Occipital lobe (tissue), 2 donors: ENCODE measurements around the gene DOK1. TPM values are rescaled to one million over a fixed set of nuclear protein-coding genes. Genes with fewer than 3 reads are reported as not detected.
"Not testable (repeated sequence)": the region's sequence is repeated elsewhere in the genome, so short reads cannot be mapped to it uniquely, and the experiment has no call there.

ENCODE experiments used
- DNase-seq: peaks from one replicate; lab custom pipeline; 2025; lab: John Stamatoyannopoulos, UW
- total RNA-seq: library from RNA; depleted of rRNA; stranded (reverse); fragments of >200 nt; gene quantifications from one replicate; pipeline ENCODE4 v1.2.3, GENCODE V29; 2014

The DOK1 gene
- total RNA-seq, 1 donor from 2014 or later = 3.4 TPM

- no peak for DNase-seq
Measured at GRCh38 chr2:74548285-74548899, 6.1 kb upstream of the DOK1 start.

GRCh38 chr2:74548900-74549826 is 5.4 kb upstream of the DOK1 start:
- DNase-seq = no peak

GRCh38 chr2:74550231-74550630 is 4.3 kb upstream of the DOK1 start:
- no peak for DNase-seq

DNA sequence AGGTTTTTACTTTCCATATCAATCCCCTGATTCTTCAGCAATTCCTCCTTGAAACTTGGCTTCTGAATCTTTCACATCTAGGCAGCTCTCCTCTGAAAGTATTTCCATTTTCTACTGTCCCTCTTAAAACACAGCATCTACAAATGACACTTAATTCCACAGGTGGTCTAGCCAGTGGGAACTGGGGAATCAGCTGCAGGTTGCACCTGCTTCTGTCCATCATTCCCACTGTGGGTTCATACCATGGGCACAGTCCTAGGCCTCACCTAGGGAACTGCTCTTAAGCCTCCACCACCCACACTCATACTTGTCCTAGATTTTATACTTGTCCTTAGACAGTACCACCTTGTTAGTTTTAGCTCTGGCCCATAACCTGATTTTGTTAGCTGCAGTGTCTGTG is 3.0 kb upstream of the DOK1 start:
- no peak for DNase-seq

GRCh38 chr2:74551942-74552913 is 2.3 kb upstream of the DOK1 start:
- no peak for DNase-seq

- DNase-seq = no peak
Measured at GRCh38 chr2:74552914-74553811, 1.4 kb upstream of the DOK1 start.

DNA sequence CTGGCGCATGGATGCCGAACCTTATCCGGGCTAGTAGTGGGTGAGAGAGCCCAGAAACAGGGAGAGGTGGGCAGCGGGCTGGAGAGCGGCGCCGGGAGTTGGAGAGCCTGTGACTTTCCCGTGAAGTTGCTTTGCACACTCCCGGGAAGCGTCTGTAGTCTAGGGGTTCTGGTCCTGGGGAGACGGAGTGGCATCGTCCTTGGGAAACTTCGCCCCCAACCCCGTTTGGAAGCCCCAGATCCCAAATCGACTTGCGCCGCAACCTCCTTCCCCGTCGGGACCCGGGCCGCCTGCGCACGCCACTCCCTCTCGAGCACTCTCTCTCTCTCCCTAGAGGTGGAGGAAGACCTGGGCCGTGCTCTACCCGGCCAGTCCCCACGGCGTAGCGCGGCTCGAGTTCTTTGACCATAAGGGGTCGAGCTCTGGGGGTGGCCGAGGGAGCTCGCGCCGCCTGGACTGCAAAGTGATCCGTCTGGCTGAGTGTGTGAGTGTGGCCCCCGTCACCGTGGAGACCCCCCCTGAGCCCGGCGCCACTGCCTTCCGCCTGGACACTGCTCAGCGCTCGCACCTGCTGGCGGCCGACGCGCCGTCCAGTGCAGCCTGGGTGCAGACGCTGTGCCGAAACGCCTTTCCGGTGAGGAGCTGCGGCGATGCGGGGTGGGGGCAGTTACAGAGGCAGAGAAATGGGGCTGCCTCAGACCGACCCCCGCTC is 456 bp downstream of the DOK1 start:
- no peak for DNase-seq

DNA sequence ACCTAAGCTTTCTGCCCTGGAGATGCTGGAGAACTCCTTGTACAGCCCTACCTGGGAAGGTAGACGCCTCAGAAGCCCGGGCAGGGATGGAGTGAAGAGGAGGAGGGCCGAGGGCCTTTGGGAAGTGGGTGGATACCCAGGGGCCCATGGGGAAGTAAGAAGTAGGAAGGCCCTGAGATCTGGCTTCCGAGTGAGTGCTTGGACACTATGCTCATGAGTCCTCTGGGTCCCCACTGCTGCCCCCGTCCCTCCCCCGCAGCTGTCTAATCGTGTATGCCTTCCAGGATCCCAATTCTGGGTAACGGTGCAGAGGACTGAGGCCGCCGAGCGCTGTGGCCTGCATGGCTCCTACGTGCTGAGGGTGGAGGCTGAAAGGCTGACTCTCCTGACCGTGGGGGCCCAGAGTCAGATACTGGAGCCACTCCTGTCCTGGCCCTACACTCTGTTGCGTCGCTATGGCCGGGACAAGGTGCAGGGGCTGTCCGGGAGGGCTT is 1.1 kb downstream of the DOK1 start:
- DNase-seq = no peak

- DNase-seq = no peak
Measured at GRCh38 chr2:74556159-74556558, 1.6 kb downstream of the DOK1 start.

- DNase-seq = no peak
Measured at GRCh38 chr2:74556831-74557370, 2.4 kb downstream of the DOK1 start.

- no peak for DNase-seq
Measured at GRCh38 chr2:74558284-74559230, 4.0 kb downstream of the DOK1 start.

- DNase-seq = no peak
Measured at GRCh38 chr2:74559912-74560311, 5.4 kb downstream of the DOK1 start.

DNA sequence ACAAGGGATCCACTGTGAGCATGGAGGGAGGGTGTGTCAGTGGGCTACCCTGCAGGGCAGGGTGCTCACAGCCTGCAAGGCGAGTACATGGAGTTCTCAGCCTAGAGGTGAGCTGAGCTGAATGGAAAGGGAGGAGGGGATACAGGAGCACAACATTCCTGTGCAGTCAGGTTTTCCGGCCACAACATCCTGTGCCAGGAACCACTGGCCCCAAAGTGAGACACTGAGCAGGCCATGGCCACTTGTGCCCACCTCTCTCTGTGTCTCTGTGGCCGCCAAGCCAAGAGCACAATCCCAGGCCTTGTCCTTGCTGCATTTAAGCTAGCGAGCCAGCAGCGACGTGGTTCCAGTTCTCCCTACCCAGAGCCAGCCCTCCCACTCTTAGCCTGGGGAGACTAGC is 6.1 kb downstream of the DOK1 start:
- no peak for DNase-seq

- not testable (repeated sequence) for DNase-seq
Measured at GRCh38 chr2:74561022-74561421, 6.5 kb downstream of the DOK1 start.

DNA sequence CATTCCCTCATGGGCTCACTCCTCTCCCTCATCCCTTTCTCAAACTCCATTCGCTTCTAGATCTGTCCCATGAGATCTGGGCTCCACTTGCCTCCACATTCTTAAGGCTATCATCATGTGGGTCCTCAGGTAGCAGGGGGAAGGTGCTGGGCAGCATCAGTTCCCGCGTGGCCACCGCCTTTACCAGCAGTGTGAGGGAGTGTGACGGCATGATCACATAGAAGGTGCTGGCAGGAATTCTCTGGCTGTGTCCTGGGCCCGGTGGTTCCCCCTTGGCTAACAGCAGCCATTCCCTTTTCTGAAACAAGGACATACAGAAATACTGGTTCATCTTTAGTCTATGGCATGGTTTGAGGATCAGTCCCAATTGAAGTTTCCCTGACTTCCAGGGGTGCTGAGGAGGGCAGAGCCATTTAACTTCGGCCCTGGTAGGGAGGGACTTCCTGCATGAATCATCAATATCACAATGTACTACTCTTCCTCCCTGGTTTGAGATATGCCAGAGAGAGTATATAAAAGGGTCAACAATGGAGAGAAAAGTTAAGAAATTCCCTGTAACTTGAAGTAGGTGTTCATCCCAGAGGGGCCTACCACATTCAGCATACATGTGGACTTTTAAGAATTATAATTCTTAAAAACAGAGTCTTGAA is 7.7 kb downstream of the DOK1 start:
- no peak for DNase-seq

DNA sequence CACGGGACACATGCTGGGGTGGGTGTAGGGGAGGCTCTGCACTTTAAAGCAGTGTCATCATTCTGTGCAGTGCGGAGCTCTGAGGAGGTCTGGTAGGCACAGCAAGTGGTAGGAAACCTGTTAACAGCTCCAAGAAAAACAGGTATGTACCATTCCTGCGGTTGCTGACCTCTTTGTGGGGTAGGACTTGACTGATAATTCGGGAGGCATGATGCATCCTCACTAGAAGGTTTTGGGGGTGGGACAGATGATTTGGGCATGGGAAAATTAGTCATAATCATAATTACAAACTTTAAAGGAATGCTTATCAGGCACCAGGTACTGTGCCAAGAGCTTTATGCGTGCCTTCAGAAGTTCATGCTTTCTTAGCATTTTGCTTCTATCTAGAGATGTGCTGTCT is 9.7 kb downstream of the DOK1 start:
- DNase-seq = no peak

- no peak for DNase-seq
Measured at GRCh38 chr2:74566076-74566753, 11.7 kb downstream of the DOK1 start.
